GM19395 (cell line): Measurements from ENCODE around the gene RAB13.

Experiments
- ATAC-seq: cut with Tn5 transposase; IDR thresholded peaks from one replicate; pipeline ENCODE4 v1.9.1; 2021; ENCODE audit warnings: mild to moderate bottlenecking, moderate library complexity; ENCODE audit not compliant: unreplicated experiment

Gene RAB13

DNA sequence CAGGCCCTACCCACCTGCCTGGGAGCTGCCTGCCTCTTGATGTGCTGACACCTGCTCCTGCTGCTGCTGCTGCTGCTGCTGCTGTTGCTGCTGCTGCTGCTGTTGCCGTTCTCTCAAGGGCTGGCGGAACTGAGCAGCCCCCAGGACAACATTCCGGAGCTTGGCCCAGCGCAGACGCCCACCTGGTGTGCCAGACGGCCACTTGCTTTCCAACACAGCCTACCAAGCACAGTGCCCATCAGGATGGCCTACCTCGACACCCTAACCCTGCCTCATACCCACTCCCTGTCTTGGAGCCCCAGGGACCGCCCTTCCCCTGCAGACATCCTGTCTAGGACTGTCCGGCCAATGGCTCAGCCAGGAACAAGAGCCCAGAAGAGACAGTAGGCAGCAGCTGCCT is 51.4 kb downstream of the RAB13 start:
- no peak for ATAC-seq

DNA sequence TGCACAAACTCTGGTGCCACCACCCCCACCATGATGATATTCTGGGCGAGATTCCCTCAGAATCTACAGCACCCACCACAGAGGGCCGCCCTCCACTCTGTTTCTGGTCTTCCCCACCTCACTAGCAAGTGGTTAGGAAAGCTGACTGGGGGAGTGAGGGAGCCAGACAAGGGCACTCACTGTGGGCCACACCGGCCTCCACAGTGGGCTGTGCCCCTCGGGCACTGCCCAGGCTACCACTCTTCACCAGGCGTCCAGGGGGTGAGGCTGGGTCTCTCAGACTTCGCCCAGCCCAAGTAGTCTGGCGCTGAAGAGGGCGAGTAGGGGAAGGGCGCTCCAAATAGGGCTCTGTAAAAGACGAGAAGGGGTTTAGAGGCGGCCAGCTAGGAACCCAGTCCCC is 52.2 kb downstream of the RAB13 start:
- no peak for ATAC-seq

DNA sequence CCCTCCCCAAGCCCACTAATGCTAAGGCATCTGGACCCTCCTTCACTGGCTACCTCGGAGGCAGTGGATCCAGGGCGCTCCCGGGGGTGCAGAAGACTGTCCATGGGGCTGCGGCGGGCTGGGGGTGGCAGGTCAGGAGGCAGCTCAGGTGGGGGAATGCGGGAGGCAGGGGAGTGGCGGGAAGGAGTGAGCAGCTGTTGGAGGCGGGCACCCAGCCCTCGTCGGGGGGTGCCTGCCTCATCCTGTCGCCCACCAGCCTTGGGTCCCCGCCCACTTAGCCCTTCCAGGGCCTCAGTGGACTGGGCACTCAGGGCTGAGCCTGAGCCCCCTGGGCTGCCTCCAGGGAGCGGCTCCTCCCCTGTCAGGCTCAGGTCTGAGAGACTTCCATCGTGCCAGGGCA is 52.7 kb downstream of the RAB13 start:
- ATAC-seq: no peak

DNA sequence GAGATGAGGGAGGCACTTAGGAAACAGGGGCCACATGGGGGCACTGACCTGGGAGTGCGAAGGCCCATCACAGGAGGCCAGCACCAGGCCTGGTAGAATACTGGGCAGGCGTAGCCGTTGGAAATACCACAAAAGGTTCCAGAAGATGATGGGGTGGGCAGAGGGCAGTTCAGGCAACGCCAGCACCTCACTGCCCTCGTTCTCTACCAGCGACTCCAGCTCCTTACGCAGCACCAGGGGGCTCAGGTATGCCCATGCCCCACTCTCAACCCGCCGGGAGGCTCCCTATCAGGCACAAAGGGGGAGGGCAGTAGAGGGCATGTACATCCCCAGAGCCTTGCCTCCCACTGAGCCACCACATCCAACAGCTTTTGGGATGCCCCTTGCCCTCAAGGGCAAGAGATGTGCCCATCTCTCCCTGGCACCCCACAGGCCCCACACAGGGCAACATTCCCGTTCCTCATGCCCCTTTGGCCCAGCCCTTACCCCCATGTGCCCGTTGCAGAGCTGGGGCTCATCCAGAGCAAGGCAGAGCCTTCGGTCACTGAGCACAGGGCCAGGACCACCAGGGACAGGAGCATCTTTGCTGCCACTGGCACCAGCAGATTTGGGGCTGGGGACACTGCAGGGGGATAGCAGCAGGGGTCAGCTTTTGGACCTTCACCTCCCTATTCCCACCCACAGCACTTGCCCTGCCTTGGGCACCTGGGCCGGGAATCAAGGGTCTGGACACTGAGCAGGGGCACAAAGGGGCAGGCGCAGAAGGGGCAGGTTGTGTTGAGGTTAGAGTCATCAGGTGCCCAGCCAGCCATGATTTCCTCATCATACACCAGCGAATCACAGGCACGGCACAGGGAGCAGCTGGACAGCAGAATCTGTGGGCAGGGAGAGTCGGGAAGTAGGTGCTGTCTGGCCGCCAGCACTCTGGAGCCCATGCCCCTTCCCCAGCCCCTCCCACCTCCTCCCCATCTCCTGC is 53.7 kb downstream of the RAB13 start:
- ATAC-seq: no peak
